Loucy (cell line): ENCODE data around the gene SLC22A17.

Source experiments
- EZH2phosphoT487 ChIP-seq: fragments of 200-600 bp; IDR thresholded peaks from 2 replicates; pipeline ENCODE4 v1.6.1; 2018; ENCODE audit warnings: antibody characterized with exemption, mild to moderate bottlenecking, moderate library complexity, borderline replicate concordance
- TF ChIP-seq, protein P1 (sequence below): fragments of 200-600 bp; sonication (generic); conservative IDR thresholded peaks from 2 replicates; pipeline ENCODE4 v1.5.1; 2014; ENCODE audit warnings: mild to moderate bottlenecking, antibody characterized with exemption, low read length

DNA sequence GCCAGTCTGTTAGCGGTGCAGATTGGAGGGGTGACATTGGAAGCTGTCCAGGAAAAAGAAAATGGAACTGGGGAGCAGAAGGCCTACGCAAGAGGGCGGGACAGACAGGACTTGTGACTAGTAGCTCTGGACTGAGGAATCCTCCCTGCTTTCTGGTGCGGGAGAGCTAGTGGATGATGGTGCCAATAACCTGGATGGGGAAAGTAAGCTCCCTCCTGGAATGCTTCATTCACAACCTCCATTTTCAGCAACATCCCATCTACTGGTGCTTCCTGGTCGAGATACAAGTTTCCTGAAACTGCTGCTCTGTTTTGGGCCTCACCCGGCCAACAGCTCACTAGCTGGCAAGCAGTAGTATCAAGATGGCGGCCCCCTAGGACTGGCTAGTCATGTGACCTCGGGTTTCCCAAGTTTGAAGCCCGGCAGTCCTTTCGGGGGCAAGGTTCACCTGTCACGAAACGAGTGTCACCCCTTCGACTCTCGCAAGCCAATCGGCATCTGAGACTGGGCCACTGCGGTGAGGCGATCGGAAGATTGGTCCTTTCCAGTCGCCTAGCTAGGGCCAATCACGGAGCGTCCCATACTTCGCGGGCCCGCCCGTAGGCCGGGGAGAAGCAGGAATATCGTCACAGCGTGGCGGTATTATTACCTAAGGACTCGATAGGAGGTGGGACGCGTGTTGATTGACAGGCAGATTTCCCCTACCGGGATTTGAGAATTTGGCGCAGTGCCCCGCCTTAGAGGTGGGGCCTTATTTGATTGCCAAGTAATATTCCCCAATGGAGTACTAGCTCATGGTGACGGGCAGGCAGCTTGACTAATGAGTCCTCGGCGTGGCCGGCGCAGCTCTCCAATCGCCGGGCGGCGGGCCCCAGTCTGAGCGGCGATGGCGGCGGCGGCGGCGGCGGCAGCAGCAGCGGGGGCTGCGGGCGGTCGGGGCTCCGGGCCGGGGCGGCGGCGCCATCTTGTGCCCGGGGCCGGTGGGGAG lies 31.8 kb downstream of the SLC22A17 start, which contains the start of gene PABPN1:
- TF ChIP-seq, protein P1, sequence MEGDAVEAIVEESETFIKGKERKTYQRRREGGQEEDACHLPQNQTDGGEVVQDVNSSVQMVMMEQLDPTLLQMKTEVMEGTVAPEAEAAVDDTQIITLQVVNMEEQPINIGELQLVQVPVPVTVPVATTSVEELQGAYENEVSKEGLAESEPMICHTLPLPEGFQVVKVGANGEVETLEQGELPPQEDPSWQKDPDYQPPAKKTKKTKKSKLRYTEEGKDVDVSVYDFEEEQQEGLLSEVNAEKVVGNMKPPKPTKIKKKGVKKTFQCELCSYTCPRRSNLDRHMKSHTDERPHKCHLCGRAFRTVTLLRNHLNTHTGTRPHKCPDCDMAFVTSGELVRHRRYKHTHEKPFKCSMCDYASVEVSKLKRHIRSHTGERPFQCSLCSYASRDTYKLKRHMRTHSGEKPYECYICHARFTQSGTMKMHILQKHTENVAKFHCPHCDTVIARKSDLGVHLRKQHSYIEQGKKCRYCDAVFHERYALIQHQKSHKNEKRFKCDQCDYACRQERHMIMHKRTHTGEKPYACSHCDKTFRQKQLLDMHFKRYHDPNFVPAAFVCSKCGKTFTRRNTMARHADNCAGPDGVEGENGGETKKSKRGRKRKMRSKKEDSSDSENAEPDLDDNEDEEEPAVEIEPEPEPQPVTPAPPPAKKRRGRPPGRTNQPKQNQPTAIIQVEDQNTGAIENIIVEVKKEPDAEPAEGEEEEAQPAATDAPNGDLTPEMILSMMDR = no peak
- no peak for TF ChIP-seq EZH2phosphoT487
